HG02884 (cell line): ENCODE results near the gene GPALPP1.
"Not testable (repeated sequence)": the region's sequence is repeated elsewhere in the genome, so short reads cannot be mapped to it uniquely, and the experiment has no call there.

Source experiments
- ATAC-seq: cut with Tn5 transposase; IDR thresholded peaks from one replicate; pipeline ENCODE4 v1.9.1; 2021; ENCODE audit warnings: mild to moderate bottlenecking, moderate library complexity; ENCODE audit not compliant: unreplicated experiment

The GPALPP1 gene

GRCh38 chr13:45060062-45060461, 70.7 kb downstream of the GPALPP1 start:
- ATAC-seq = no peak

- ATAC-seq = no peak
These were observed 74.0 kb downstream of the GPALPP1 start for GRCh38 chr13:45063261-45063860.

- not testable (repeated sequence) for ATAC-seq
These were observed 74.6 kb downstream of the GPALPP1 start for GRCh38 chr13:45063889-45064288.

GRCh38 chr13:45064889-45065288, 75.6 kb downstream of the GPALPP1 start:
- no peak for ATAC-seq

- no peak for ATAC-seq
These were observed 79.0 kb downstream of the GPALPP1 start for GRCh38 chr13:45068036-45069001.

GRCh38 chr13:45073809-45074208, 84.5 kb downstream of the GPALPP1 start:
- ATAC-seq = no peak

GRCh38 chr13:45074721-45075120, 85.4 kb downstream of the GPALPP1 start:
- ATAC-seq = no peak

- no peak for ATAC-seq
These were observed 88.7 kb downstream of the GPALPP1 start for GRCh38 chr13:45078003-45078402.
